K562 (cell line): ENCODE measurements around the gene CARD9. TPM values are rescaled to one million over a fixed set of nuclear protein-coding genes. Genes with fewer than 3 reads are reported as not detected.

ENCODE experiments used
- DNMT1 ChIP-seq: fragments of 450-650 bp; IDR thresholded peaks from 2 replicates; pipeline ENCODE4 v1.6.1; 2016; ENCODE audit warnings: antibody characterized with exemption, mild to moderate bottlenecking
- KDM4B ChIP-seq, 2 experiments: fragments of 450-650 bp in 1 of 2; sonication (generic) in 1 of 2; IDR thresholded peaks; 2 replicates each; pipeline ENCODE4 v1.6.1; 2016 to 2017; ENCODE audit warnings: borderline replicate concordance in 2 of 2, antibody characterized with exemption in 1 of 2, low read depth in 1 of 2, mild to moderate bottlenecking in 1 of 2
- PRMT5 ChIP-seq: sonication (generic); formaldehyde crosslinking; IDR thresholded peaks from 2 replicates; pipeline ENCODE4 v1.5.0; 2020; ENCODE audit warnings: missing genetic modification reagents
- ZNF253 ChIP-seq: fragments of 250-450 bp; sonication (Bioruptor Pico); conservative IDR thresholded peaks from 2 replicates; pipeline ENCODE4 v1.6.1; 2021; ENCODE audit warnings: mild to moderate bottlenecking
- polyA plus RNA-seq, 8 experiments: library from polyadenylated mRNA; depleted of rRNA in 4 of 8; stranded (reverse) in 5 of 8; unstranded in 3 of 8; fragments of >200 nt; fragmentation: Nextera tagmentation in 2 of 8; fragmentation: Illumina TruSeq in 1 of 8; extraction: Ambion mirVana in 2 of 8; extraction: Trizol in 1 of 8; gene quantifications; 2 replicates each; pipeline versions ENCODE4 v1.2.1 to v1.2.3, GENCODE V29; 2011 to 2014; ENCODE audit warnings: inconsistent platforms in 1 of 8, missing spikeins in 1 of 8
- total RNA-seq, 7 experiments: library from RNA; depleted of rRNA in 6 of 7; stranded (reverse); fragments of >200 nt in 6 of 7; fragmentation: Illumina TruSeq in 2 of 7; extraction: Trizol in 2 of 7; gene quantifications; 2 replicates each; pipeline versions ENCODE4 v1.2.1 to v1.2.3, GENCODE V29; 2011 to 2021; ENCODE audit warnings: low replicate concordance in 1 of 7
- TF ChIP-seq, protein P1 (sequence below): fragments of 450-650 bp; formaldehyde crosslinking; IDR thresholded peaks from 2 replicates; pipeline ENCODE4 v1.4.0; 2020; ENCODE audit warnings: mild to moderate bottlenecking
- TF ChIP-seq, protein P2 (sequence below), 3 experiments: fragments of 200-800 bp in 1 of 3; fragments of 250-450 bp in 1 of 3; fragments of 450-650 bp in 1 of 3; sonication (Bioruptor Pico) in 1 of 3; sonication (Bioruptor generic) in 1 of 3; formaldehyde crosslinking in 1 of 3; IDR thresholded peaks; 2 replicates each; pipeline versions ENCODE4 v1.6.1 to v1.8.0; 2016 to 2022; ENCODE audit warnings: mild to moderate bottlenecking in 2 of 3, missing genetic modification characterization in 2 of 3, missing compliant biosample characterization in 1 of 3, moderate library complexity in 1 of 3
- TF ChIP-seq, protein P3 (sequence below): fragments of 200-800 bp; sonication (Bioruptor generic); IDR thresholded peaks from 2 replicates; pipeline ENCODE4 v1.6.1; 2017; ENCODE audit warnings: missing genetic modification characterization, missing compliant biosample characterization
- TF ChIP-seq, protein P4 (sequence below): fragments of 250-450 bp; sonication (Bioruptor Pico); IDR thresholded peaks from 2 replicates; pipeline ENCODE4 v1.8.0; 2022; ENCODE audit warnings: inconsistent platforms

CARD9 gene
- total and polyA plus RNA-seq, 9 of the 15 experiments (the other 6 are each of a cell fraction or from before 2014, with no cell fraction given): 1.7 to 53.0 (median 9.7) TPM

DNA sequence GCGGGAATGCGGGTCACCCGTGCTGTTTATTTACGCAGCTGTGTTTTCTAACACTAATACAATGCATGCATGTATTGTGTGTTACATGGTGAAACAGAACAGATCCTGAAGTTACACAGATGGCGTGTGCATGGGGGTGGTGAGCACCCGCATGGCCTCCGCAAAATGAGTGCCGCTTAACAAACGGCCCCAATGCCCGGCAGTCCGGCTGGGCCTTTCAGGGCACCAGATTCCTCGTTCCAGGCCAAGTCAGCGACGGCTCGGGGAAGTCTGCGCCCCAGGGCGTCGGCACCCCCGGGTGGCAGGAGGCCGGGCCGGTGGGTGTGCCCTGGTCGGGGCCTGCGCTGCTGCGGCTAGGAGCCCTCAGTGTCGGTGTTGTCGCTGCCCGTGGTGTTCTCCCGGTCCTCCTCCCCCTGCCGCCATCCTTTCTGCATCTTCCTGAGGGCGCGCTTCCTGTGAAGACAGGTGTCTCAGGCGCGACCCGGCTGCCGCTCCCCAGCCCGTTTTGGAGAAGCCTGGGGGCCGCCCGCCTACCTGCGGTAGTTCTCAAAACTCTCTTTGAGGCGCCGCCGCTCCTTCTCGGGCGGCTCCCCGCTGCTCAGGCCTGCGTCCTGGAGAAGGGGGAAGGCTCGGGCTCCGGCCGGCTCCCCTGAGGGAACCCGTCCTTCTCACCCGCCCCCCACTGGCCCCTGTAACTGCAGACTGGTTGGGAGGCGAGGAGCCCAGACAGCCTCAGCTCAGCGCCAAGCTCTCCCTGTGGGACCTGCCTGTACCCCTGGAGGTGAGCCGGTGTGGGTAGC lies 9.3 kb downstream of the CARD9 start (continued):
- TF ChIP-seq, protein P1, sequence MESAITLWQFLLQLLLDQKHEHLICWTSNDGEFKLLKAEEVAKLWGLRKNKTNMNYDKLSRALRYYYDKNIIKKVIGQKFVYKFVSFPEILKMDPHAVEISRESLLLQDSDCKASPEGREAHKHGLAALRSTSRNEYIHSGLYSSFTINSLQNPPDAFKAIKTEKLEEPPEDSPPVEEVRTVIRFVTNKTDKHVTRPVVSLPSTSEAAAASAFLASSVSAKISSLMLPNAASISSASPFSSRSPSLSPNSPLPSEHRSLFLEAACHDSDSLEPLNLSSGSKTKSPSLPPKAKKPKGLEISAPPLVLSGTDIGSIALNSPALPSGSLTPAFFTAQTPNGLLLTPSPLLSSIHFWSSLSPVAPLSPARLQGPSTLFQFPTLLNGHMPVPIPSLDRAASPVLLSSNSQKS (CRISPR knock-in tag): 0 out of 2 replicates have a peak, but pooled peaks have one; percentile 1
- TF ChIP-seq KDM4B (IDR thresholded peaks at IDR 0.05; ENCODE audit: borderline replicate concordance in 2 of 2, low read depth in 1 of 2): peak in 1 of 2 experiments; percentile 26; a peak in 1 of 4 replicates
- TF ChIP-seq DNMT1: 0 out of 2 replicates have a peak, but pooled peaks have one; percentile 80
- TF ChIP-seq ZNF253 (CRISPR knock-in tag): no peak
- TF ChIP-seq PRMT5 (CRISPR knock-in tag): no peak
- TF ChIP-seq, protein P2, sequence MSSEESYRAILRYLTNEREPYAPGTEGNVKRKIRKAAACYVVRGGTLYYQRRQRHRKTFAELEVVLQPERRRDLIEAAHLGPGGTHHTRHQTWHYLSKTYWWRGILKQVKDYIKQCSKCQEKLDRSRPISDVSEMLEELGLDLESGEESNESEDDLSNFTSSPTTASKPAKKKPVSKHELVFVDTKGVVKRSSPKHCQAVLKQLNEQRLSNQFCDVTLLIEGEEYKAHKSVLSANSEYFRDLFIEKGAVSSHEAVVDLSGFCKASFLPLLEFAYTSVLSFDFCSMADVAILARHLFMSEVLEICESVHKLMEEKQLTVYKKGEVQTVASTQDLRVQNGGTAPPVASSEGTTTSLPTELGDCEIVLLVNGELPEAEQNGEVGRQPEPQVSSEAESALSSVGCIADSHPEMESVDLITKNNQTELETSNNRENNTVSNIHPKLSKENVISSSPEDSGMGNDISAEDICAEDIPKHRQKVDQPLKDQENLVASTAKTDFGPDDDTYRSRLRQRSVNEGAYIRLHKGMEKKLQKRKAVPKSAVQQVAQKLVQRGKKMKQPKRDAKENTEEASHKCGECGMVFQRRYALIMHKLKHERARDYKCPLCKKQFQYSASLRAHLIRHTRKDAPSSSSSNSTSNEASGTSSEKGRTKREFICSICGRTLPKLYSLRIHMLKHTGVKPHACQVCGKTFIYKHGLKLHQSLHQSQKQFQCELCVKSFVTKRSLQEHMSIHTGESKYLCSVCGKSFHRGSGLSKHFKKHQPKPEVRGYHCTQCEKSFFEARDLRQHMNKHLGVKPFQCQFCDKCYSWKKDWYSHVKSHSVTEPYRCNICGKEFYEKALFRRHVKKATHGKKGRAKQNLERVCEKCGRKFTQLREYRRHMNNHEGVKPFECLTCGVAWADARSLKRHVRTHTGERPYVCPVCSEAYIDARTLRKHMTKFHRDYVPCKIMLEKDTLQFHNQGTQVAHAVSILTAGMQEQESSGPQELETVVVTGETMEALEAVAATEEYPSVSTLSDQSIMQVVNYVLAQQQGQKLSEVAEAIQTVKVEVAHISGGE (CRISPR knock-in tag; IDR thresholded peaks at IDR 0.05): no peak; a peak in 1 of 6 replicates
- TF ChIP-seq, protein P3, sequence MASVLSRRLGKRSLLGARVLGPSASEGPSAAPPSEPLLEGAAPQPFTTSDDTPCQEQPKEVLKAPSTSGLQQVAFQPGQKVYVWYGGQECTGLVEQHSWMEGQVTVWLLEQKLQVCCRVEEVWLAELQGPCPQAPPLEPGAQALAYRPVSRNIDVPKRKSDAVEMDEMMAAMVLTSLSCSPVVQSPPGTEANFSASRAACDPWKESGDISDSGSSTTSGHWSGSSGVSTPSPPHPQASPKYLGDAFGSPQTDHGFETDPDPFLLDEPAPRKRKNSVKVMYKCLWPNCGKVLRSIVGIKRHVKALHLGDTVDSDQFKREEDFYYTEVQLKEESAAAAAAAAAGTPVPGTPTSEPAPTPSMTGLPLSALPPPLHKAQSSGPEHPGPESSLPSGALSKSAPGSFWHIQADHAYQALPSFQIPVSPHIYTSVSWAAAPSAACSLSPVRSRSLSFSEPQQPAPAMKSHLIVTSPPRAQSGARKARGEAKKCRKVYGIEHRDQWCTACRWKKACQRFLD: no peak
- TF ChIP-seq, protein P4, sequence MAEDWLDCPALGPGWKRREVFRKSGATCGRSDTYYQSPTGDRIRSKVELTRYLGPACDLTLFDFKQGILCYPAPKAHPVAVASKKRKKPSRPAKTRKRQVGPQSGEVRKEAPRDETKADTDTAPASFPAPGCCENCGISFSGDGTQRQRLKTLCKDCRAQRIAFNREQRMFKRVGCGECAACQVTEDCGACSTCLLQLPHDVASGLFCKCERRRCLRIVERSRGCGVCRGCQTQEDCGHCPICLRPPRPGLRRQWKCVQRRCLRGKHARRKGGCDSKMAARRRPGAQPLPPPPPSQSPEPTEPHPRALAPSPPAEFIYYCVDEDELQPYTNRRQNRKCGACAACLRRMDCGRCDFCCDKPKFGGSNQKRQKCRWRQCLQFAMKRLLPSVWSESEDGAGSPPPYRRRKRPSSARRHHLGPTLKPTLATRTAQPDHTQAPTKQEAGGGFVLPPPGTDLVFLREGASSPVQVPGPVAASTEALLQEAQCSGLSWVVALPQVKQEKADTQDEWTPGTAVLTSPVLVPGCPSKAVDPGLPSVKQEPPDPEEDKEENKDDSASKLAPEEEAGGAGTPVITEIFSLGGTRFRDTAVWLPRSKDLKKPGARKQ (CRISPR knock-in tag): 0 out of 2 replicates have a peak, but pooled peaks have one; percentile 66
